ENCODE results near the gene HSD17B3. TPM values are rescaled to one million over a fixed set of nuclear protein-coding genes. Genes with fewer than 3 reads are reported as not detected.

HSD17B3 gene
- total and polyA plus RNA-seq, 2 donors (not counting 1 experiment from before 2014, with no cell fraction given): not detected

DNA sequence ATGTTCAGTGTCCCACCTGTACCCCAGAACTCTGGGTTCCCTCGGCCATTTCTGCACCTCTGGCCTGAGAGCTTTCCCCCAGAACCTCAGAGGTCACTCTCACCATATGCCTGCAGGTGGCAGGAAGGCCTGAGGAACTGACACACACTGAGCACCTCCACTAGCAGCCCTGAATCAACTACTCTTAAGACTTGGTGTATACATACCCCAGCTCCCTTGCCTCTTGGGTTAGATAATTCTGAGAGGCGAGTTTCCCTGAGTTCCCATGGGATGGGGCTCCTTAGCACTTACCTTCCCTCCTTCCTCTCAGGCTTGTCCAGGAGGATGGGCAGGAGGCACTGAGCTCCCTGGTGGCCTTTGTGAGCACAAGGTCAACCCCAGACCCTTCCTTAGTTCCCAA, 86.1 kb downstream of the HSD17B3 start:
- ChIA-PET CTCF (interaction anchor here (0.6 kb wide), 1 partner anchor 1092 kb away, joined by 3 read pairs; no protein-coding TSS in a partner anchor), POLR2A (no interaction called here)
- Mint-ChIP-seq H3K9me3 (ENCODE audit: insufficient read depth) (no peaks in the 10 kb centered on the region), H3K4me1 (peaks cover 7% of the 10 kb centered on the region), H3K27me3 (peaks cover 50% of the 10 kb centered on the region), H3K4me3 (no peak overlapping the region), H3K27ac (no peak overlapping the region)
- no peak overlapping the region for H3K27ac ChIP-seq (ENCODE audit: low read length in 2 of 2)
- H3K79me2 ChIP-seq (ENCODE audit: control insufficient read depth, insufficient read depth, low read length): no peaks in the 10 kb centered on the region
- no peak overlapping the region for H2AFZ ChIP-seq (ENCODE audit: insufficient read depth, low read depth, low read length, poor library complexity, severe bottlenecking)
- H3K9me3 ChIP-seq (ENCODE audit: control extremely low read depth in 1 of 3, control insufficient read depth in 2 of 3, insufficient read depth in 1 of 3, low read length in 2 of 3): peaks cover 0 to 6% (median 0%) of the 10 kb centered on the region in 3 donors
- TF ChIP-seq CTCF (IDR thresholded peaks at IDR 0.05) (no peak), EZH2 (IDR thresholded peaks at IDR 0.05; ENCODE audit: borderline replicate concordance, insufficient read depth, low read depth, low read length, poor library complexity, severe bottlenecking) (no peak)
- H3K4me2 ChIP-seq (replicated peaks; ENCODE audit: low read depth, low read length, poor library complexity, severe bottlenecking): no peak overlapping the region
- peaks cover 0 to 27% (median 10%) of the 10 kb centered on the region in 4 experiments for H3K27me3 ChIP-seq (replicated peaks in 1 of 4; ENCODE audit: control extremely low read depth in 1 of 4, control insufficient read depth in 3 of 4, insufficient read depth in 4 of 4, low read length in 3 of 4)
- WGBS (ENCODE audit: insufficient coverage): 71% methylated on average over 1 of the region's 2 CpGs
- H3K4me3 ChIP-seq (ENCODE audit: control extremely low read depth in 1 of 5, extremely low read depth in 1 of 5, insufficient read depth in 1 of 5, low read depth in 2 of 5, low read length in 4 of 5): no peak overlapping the region
- H4K20me1 ChIP-seq (ENCODE audit: control insufficient read depth, insufficient read depth, low read length, poor library complexity, severe bottlenecking): no peaks in the 10 kb centered on the region
- no peaks in the 10 kb centered on the region for H3K36me3 ChIP-seq (replicated peaks in 1 of 2; ENCODE audit: control extremely low read depth in 1 of 2, control insufficient read depth in 1 of 2, extremely low read depth in 1 of 2, insufficient read depth in 2 of 2, low read length in 1 of 2)
- ATAC-seq (ENCODE audit: low read depth) (no peak), DNase-seq (no peak)
- H3K9ac ChIP-seq (ENCODE audit: low read length): no peak overlapping the region
- peaks cover 10 to 14% of the 10 kb centered on the region in 2 donors for H3K4me1 ChIP-seq (ENCODE audit: control insufficient read depth in 2 of 2, insufficient read depth in 2 of 2, low read length in 2 of 2)
- intact Hi-C loops (cut with micrococcal nuclease): loop anchor here (5.0 to 10.0 kb wide), 2 partner anchors 491 to 839 kb away; no protein-coding TSS in a partner anchor

DNA sequence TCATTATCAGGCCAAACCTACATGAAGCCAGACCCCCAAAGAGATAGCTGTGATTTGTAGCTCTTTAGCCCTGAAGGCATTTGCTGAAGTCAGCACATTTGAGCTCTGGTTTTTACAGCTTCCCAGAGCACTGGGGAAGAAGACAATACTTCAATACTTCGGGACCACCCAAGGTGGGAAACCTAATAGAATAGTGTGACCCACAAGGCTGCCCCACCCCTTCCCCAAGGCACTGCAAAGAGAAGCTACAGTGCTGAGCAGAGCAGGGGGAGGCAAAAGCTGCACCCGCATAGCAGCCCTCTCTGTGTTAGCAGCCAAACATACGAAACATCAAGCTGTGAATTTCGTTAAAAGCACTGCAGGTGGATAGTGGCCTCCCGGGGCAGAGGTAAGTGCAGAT, 87.3 kb downstream of the HSD17B3 start:
- H3K4me3 ChIP-seq (ENCODE audit: control extremely low read depth in 1 of 5, extremely low read depth in 1 of 5, insufficient read depth in 1 of 5, low read depth in 2 of 5, low read length in 4 of 5): no peak overlapping the region

More for the DNA sequence above, 87.3 kb downstream of the HSD17B3 start:
- no peaks in the 10 kb centered on the region for H3K79me2 ChIP-seq (ENCODE audit: control insufficient read depth, insufficient read depth, low read length)
- no peaks in the 10 kb centered on the region for H3K36me3 ChIP-seq (replicated peaks in 1 of 2; ENCODE audit: control extremely low read depth in 1 of 2, control insufficient read depth in 1 of 2, extremely low read depth in 1 of 2, insufficient read depth in 2 of 2, low read length in 1 of 2)
- intact Hi-C loops (cut with micrococcal nuclease): loop anchor here (5.0 to 10.0 kb wide), 2 partner anchors 490 to 837 kb away; no protein-coding TSS in a partner anchor
- H3K27me3 ChIP-seq (replicated peaks in 1 of 4; ENCODE audit: control extremely low read depth in 1 of 4, control insufficient read depth in 3 of 4, insufficient read depth in 4 of 4, low read length in 3 of 4): peaks cover 0 to 16% (median 4%) of the 10 kb centered on the region in 4 experiments
- peaks cover 7% of the 10 kb centered on the region for H3K4me1 Mint-ChIP-seq
- H3K4me3 Mint-ChIP-seq: no peak overlapping the region
- H3K27me3 Mint-ChIP-seq: peaks cover 45% of the 10 kb centered on the region
- peaks cover 6 to 13% of the 10 kb centered on the region in 2 donors for H3K4me1 ChIP-seq (ENCODE audit: control insufficient read depth in 2 of 2, insufficient read depth in 2 of 2, low read length in 2 of 2)
- H4K20me1 ChIP-seq (ENCODE audit: control insufficient read depth, insufficient read depth, low read length, poor library complexity, severe bottlenecking): no peaks in the 10 kb centered on the region
- ChIA-PET POLR2A (no interaction called here), CTCF (no interaction called here)
- no peak overlapping the region for H3K27ac Mint-ChIP-seq
- H3K9me3 ChIP-seq (ENCODE audit: control extremely low read depth in 1 of 3, control insufficient read depth in 2 of 3, insufficient read depth in 1 of 3, low read length in 2 of 3): peaks cover 0 to 4% (median 0%) of the 10 kb centered on the region in 3 donors
- H2AFZ ChIP-seq (ENCODE audit: insufficient read depth, low read depth, low read length, poor library complexity, severe bottlenecking): no peak overlapping the region
- no peak overlapping the region for H3K27ac ChIP-seq (ENCODE audit: low read length in 2 of 2)
- WGBS (ENCODE audit: insufficient coverage): 33% methylated on average over 1 of the region's 5 CpGs
- DNase-seq: no peak
- H3K4me2 ChIP-seq (replicated peaks; ENCODE audit: low read depth, low read length, poor library complexity, severe bottlenecking): no peak overlapping the region
- no peaks in the 10 kb centered on the region for H3K9me3 Mint-ChIP-seq (ENCODE audit: insufficient read depth)
- H3K9ac ChIP-seq (ENCODE audit: low read length): no peak overlapping the region
- no peak for ATAC-seq (ENCODE audit: low read depth)
- TF ChIP-seq CTCF (IDR thresholded peaks at IDR 0.05) (no peak), EZH2 (IDR thresholded peaks at IDR 0.05; ENCODE audit: borderline replicate concordance, insufficient read depth, low read depth, low read length, poor library complexity, severe bottlenecking) (no peak)

Measured in B cell (primary cell).